ENCODE data around the gene RBM33.

RBM33 gene

DNA sequence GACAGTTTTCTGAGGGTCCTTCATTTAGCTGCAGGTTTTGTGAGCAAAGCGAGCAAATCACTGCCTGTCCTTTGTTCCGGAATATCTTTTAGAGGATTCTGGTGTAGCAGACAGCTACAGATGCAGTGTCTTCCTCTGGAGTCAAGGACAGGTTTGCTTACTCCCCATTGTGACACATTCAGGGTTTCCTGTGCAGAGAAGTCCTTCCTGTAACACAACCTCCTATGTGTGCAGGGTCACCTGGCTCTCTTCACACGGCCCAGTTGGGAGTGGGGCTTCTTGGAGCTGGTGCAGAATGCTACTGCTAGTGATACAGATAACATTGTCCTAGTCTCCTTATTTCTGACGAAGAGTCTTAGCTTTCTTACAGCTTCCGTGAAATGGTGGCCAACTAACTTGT, 47.9 kb downstream of the RBM33 start:
- no peak for DNase-seq
- no peaks in the 10 kb centered on the region for H3K36me3 ChIP-seq (replicated peaks)
- TF ChIP-seq, protein P1, sequence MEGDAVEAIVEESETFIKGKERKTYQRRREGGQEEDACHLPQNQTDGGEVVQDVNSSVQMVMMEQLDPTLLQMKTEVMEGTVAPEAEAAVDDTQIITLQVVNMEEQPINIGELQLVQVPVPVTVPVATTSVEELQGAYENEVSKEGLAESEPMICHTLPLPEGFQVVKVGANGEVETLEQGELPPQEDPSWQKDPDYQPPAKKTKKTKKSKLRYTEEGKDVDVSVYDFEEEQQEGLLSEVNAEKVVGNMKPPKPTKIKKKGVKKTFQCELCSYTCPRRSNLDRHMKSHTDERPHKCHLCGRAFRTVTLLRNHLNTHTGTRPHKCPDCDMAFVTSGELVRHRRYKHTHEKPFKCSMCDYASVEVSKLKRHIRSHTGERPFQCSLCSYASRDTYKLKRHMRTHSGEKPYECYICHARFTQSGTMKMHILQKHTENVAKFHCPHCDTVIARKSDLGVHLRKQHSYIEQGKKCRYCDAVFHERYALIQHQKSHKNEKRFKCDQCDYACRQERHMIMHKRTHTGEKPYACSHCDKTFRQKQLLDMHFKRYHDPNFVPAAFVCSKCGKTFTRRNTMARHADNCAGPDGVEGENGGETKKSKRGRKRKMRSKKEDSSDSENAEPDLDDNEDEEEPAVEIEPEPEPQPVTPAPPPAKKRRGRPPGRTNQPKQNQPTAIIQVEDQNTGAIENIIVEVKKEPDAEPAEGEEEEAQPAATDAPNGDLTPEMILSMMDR (IDR thresholded peaks at IDR 0.05; ENCODE audit: low read depth, low read length, missing control alignments) = no peak
- in situ Hi-C loops (cut with HindIII; ENCODE audit: low pct_ligation_motif_present, low sequenced_read_pairs) = no loop called here
- no peak overlapping the region for H3K27ac ChIP-seq
- H3K4me3 ChIP-seq (ENCODE audit: low read depth, low read length) = no peak overlapping the region
- H3K27me3 ChIP-seq (replicated peaks) = no peaks in the 10 kb centered on the region

DNA sequence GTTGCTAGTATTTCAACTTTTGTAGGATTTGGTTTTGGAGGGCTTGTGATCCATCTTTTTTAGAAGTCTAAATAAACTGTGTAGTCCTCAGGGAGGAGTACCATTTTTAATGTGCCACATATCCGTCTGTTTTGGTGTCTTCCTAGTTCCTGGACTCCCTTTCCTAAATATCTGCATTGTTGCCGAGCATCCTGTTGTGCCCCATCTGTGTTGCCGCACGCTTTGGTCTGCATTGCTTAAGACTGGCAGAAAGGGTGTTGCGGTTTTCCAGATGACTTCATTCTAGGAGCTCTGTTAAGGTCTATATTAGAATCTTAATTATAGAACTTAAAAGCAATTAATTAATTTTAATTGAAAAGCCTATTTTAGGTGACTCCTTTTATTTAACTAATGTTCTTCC, 49.4 kb downstream of the RBM33 start:
- TF ChIP-seq, protein P1 (IDR thresholded peaks at IDR 0.05; ENCODE audit: low read depth, low read length, missing control alignments) = no peak
- Histone ChIP-seq H3K36me3 (replicated peaks) (no peaks in the 10 kb centered on the region), H3K27me3 (replicated peaks) (no peaks in the 10 kb centered on the region), H3K4me3 (ENCODE audit: low read depth, low read length) (no peak overlapping the region), H3K27ac (no peak overlapping the region)
- no peak for DNase-seq
- in situ Hi-C loops (cut with HindIII; ENCODE audit: low pct_ligation_motif_present, low sequenced_read_pairs) = no loop called here

DNA sequence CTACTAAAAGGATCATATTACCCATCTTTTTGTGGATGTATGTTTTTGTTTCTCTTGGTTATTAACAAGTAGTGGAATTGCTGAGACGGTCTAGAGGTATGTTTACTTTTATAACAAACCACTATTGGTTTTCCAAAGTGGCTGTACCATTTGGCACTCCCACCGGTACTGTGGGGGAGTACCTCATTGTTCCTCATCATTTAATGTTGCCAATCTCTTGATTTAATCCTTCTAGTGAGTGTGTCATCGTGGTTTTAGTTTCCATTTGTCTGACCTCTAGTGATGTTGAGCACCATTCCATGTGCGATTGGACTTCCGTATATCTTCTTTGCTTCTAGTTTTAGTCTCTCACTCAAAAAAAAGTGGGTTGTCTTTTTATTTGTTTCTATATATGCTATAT, 50.4 kb downstream of the RBM33 start:
- TF ChIP-seq, protein P1 (IDR thresholded peaks at IDR 0.05; ENCODE audit: low read depth, low read length, missing control alignments) = no peak
- in situ Hi-C loops (cut with HindIII; ENCODE audit: low pct_ligation_motif_present, low sequenced_read_pairs) = no loop called here
- Histone ChIP-seq H3K4me3 (ENCODE audit: low read depth, low read length) (no peak overlapping the region), H3K36me3 (replicated peaks) (no peaks in the 10 kb centered on the region), H3K27ac (no peak overlapping the region), H3K27me3 (replicated peaks) (no peaks in the 10 kb centered on the region)
- DNase-seq = peak; percentile 36

DNA sequence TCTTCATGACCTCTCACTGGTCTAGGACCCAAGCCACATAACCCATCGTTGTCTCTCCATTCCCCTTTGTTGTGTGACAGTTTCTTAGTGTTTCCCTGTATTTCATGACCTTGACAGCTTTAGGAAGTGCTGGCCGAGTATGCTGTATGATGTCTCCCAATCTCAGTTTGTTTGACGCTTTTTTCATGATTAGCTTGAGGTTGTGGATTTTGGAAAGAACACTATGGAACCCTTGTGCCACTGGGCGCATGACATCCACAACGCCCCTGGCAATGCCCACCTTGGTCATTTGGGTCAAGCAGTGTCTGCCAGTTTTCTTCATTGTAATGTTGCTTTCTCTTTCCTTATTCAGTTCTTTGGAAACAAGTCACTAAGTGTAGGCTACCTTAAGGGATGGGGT, 52.3 kb downstream of the RBM33 start:
- in situ Hi-C loops (cut with HindIII; ENCODE audit: low pct_ligation_motif_present, low sequenced_read_pairs) = no loop called here
- TF ChIP-seq, protein P1 (IDR thresholded peaks at IDR 0.05; ENCODE audit: low read depth, low read length, missing control alignments) = no peak
- DNase-seq = no peak
- H3K27ac ChIP-seq = no peak overlapping the region
- H3K36me3 ChIP-seq (replicated peaks) = peaks cover 5% of the 10 kb centered on the region
- H3K27me3 ChIP-seq (replicated peaks) = no peaks in the 10 kb centered on the region
- no peak overlapping the region for H3K4me3 ChIP-seq (ENCODE audit: low read depth, low read length)

DNA sequence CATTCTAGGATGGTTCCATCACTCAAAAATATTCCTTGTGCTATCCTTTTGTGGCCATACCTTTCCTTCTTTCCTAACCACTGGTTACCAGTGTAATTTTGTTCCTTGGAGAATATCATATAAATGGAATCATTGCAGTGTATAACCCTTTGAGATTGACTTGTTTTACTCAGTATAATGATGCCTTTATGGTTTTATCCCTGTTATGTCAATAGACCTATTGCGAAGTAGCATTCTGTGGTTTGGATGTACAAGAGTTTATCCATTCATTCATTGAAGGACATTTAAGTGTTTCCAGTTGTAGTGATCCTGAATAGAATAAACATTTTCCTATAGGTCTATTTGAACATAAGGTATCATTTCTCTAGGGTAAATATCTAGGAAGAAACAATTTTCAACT, 54.2 kb downstream of the RBM33 start:
- in situ Hi-C loops (cut with HindIII; ENCODE audit: low pct_ligation_motif_present, low sequenced_read_pairs) = no loop called here
- H3K36me3 ChIP-seq (replicated peaks) = peaks cover 7% of the 10 kb centered on the region
- H3K27ac ChIP-seq = no peak overlapping the region
- H3K4me3 ChIP-seq (ENCODE audit: low read depth, low read length) = no peak overlapping the region
- TF ChIP-seq, protein P1 (IDR thresholded peaks at IDR 0.05; ENCODE audit: low read depth, low read length, missing control alignments) = no peak
- no peak for DNase-seq
- no peaks in the 10 kb centered on the region for H3K27me3 ChIP-seq (replicated peaks)

DNA sequence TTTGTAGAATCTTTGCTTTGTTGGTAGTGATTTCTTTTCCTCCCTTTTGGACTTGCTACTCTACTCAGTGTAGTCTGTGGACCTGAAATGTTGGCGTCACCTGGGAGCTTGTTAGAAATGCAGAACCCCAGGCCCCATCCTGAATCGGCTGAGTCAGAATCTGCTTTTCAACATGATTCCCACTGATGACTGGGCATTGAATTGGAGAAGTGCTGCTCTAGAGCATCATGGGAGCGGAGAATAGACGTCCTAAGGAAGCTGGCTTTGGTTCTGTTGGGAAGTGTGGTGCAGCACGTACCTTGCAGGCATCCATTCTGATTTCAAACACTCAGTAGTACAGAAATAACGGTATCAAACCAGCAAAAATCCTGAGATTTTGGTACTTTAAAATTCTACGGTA, 54.7 kb downstream of the RBM33 start:
- peaks cover 7% of the 10 kb centered on the region for H3K36me3 ChIP-seq (replicated peaks)
- TF ChIP-seq, protein P1 (IDR thresholded peaks at IDR 0.05; ENCODE audit: low read depth, low read length, missing control alignments) = no peak
- in situ Hi-C loops (cut with HindIII; ENCODE audit: low pct_ligation_motif_present, low sequenced_read_pairs) = no loop called here

More for the DNA sequence above, 54.7 kb downstream of the RBM33 start:
- Histone ChIP-seq H3K27me3 (replicated peaks) (no peaks in the 10 kb centered on the region), H3K27ac (no peak overlapping the region), H3K4me3 (ENCODE audit: low read depth, low read length) (no peak overlapping the region)
- DNase-seq = no peak
